GOT3 (cell line): ENCODE results near the gene GSX2.
A peak's percentile ranks its signal among the peaks of the same experiment; 100 is the strongest.
"Not testable (repeated sequence)": the region's sequence is repeated elsewhere in the genome, so short reads cannot be mapped to it uniquely, and the experiment has no call there.

ENCODE experiments used
- DNase-seq: peaks from one replicate; lab custom pipeline; 2025; ENCODE audit warnings: mixed read lengths; lab: John Stamatoyannopoulos, UW

Gene GSX2

GRCh38 chr4:54099748-54100574 is at the start of gene GSX2:
GSX2 (plus strand) TSS chr4:54100163; CDS start chr4:54100345, 182 bp downstream.
- no peak for DNase-seq

- DNase-seq: no peak
Observed at GRCh38 chr4:54050214-54050904, 49.6 kb upstream of the GSX2 start.

- DNase-seq: not testable (repeated sequence)
Observed at GRCh38 chr4:54053322-54053721, 46.6 kb upstream of the GSX2 start.

GRCh38 chr4:54054501-54054900 is 45.5 kb upstream of the GSX2 start:
- no peak for DNase-seq

- no peak for DNase-seq
Observed at GRCh38 chr4:54055494-54055893, 44.5 kb upstream of the GSX2 start.

- no peak for DNase-seq
Observed at GRCh38 chr4:54056360-54056759, 43.6 kb upstream of the GSX2 start.

- no peak for DNase-seq
Observed at GRCh38 chr4:54058171-54058570, 41.8 kb upstream of the GSX2 start.

- DNase-seq: no peak
Observed at GRCh38 chr4:54060116-54060515, 39.8 kb upstream of the GSX2 start.

GRCh38 chr4:54061067-54061466 is 38.9 kb upstream of the GSX2 start:
- no peak for DNase-seq

- DNase-seq: no peak
Observed at GRCh38 chr4:54061873-54062272, 38.1 kb upstream of the GSX2 start.

- DNase-seq: no peak
Observed at GRCh38 chr4:54062392-54062791, 37.6 kb upstream of the GSX2 start.

- DNase-seq: no peak
Observed at GRCh38 chr4:54063229-54063628, 36.7 kb upstream of the GSX2 start.

GRCh38 chr4:54063737-54064316 is 36.1 kb upstream of the GSX2 start:
- no peak for DNase-seq

GRCh38 chr4:54064317-54065111 is 35.4 kb upstream of the GSX2 start, which contains the start of gene CHIC2:
CHIC2 (minus strand) TSS chr4:54064605; CDS start chr4:54064300, 305 bp downstream.
- DNase-seq: peak; percentile 63

- DNase-seq: no peak
Observed at GRCh38 chr4:54065282-54066087, 34.5 kb upstream of the GSX2 start.

GRCh38 chr4:54066088-54066415 is 33.9 kb upstream of the GSX2 start:
- DNase-seq: no peak

GRCh38 chr4:54066718-54067129 is 33.2 kb upstream of the GSX2 start:
- DNase-seq: no peak

GRCh38 chr4:54067166-54067565 is 32.8 kb upstream of the GSX2 start:
- DNase-seq: no peak

- DNase-seq: no peak
Observed at GRCh38 chr4:54073271-54073880, 26.6 kb upstream of the GSX2 start.

GRCh38 chr4:54074381-54074780 is 25.6 kb upstream of the GSX2 start:
- DNase-seq: no peak

- no peak for DNase-seq
Observed at GRCh38 chr4:54076673-54077072, 23.3 kb upstream of the GSX2 start.
